ENCODE measurements around the gene ERICH2. TPM values are rescaled to one million over a fixed set of nuclear protein-coding genes. Genes with fewer than 3 reads are reported as not detected.

ERICH2 gene
- total RNA-seq, 2 donors from 2014 or later = not detected

GRCh38 chr2:170822290-170823087, 52.3 kb downstream of the ERICH2 start:
- H3K4me1 ChIP-seq = peaks cover 0 to 58% of the 10 kb centered on the region in 2 donors
- H3K27me3 ChIP-seq = peaks cover 37 to 62% of the 10 kb centered on the region in 2 donors
- H3K36me3 ChIP-seq = no peaks in the 10 kb centered on the region
- no peaks in the 10 kb centered on the region for H3K9me3 ChIP-seq
- no peak overlapping the region for H3K27ac ChIP-seq
- TF ChIP-seq, protein P1, sequence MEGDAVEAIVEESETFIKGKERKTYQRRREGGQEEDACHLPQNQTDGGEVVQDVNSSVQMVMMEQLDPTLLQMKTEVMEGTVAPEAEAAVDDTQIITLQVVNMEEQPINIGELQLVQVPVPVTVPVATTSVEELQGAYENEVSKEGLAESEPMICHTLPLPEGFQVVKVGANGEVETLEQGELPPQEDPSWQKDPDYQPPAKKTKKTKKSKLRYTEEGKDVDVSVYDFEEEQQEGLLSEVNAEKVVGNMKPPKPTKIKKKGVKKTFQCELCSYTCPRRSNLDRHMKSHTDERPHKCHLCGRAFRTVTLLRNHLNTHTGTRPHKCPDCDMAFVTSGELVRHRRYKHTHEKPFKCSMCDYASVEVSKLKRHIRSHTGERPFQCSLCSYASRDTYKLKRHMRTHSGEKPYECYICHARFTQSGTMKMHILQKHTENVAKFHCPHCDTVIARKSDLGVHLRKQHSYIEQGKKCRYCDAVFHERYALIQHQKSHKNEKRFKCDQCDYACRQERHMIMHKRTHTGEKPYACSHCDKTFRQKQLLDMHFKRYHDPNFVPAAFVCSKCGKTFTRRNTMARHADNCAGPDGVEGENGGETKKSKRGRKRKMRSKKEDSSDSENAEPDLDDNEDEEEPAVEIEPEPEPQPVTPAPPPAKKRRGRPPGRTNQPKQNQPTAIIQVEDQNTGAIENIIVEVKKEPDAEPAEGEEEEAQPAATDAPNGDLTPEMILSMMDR (IDR thresholded peaks at IDR 0.05) = peak in 1 of 2 donors; percentile 34
- peak overlapping the region in 1 of 2 donors; percentile 48 for H3K4me3 ChIP-seq
- no peak for DNase-seq (ENCODE audit: low spot score)

- peaks cover 0 to 50% of the 10 kb centered on the region in 2 donors for H3K4me1 ChIP-seq
- H3K36me3 ChIP-seq = no peaks in the 10 kb centered on the region
- no peak overlapping the region for H3K27ac ChIP-seq
- TF ChIP-seq, protein P1 (IDR thresholded peaks at IDR 0.05) = no peak
- H3K4me3 ChIP-seq = peak overlapping the region; percentile 17 to 48
- H3K9me3 ChIP-seq = no peaks in the 10 kb centered on the region
- H3K27me3 ChIP-seq = peaks cover 37 to 53% of the 10 kb centered on the region in 2 donors
- no peak for DNase-seq (ENCODE audit: low spot score)
Observed at GRCh38 chr2:170823088-170823897, 53.1 kb downstream of the ERICH2 start.

DNA sequence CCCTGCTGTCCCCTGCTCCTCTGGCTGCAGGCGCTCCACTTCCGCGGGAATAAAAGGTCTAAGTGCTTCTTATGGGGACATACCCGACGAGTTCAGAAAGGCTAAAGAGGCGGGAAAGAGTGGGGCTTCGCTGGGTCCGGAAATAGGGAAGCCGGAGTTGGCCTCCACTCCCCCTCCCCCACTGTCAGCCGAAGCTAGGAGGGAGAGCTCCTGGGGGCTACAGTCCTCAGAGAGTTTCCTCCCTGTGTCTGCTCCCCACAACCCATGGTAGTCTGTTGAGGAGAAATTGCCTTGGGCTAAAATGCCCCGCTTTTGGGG, 53.7 kb downstream of the ERICH2 start:
- H3K36me3 ChIP-seq = no peaks in the 10 kb centered on the region
- DNase-seq (ENCODE audit: low spot score) = no peak
- H3K4me1 ChIP-seq = peaks cover 0 to 45% of the 10 kb centered on the region in 2 donors
- peaks cover 33 to 48% of the 10 kb centered on the region in 2 donors for H3K27me3 ChIP-seq
- H3K9me3 ChIP-seq = no peaks in the 10 kb centered on the region
- no peak overlapping the region for H3K27ac ChIP-seq
- peak overlapping the region in 1 of 2 donors; percentile 48 for H3K4me3 ChIP-seq
- TF ChIP-seq, protein P1 (IDR thresholded peaks at IDR 0.05) = no peak

- no peak for DNase-seq (ENCODE audit: low spot score)
- no peaks in the 10 kb centered on the region for H3K36me3 ChIP-seq
Observed at GRCh38 chr2:170824526-170825015, 54.4 kb downstream of the ERICH2 start.

DNA sequence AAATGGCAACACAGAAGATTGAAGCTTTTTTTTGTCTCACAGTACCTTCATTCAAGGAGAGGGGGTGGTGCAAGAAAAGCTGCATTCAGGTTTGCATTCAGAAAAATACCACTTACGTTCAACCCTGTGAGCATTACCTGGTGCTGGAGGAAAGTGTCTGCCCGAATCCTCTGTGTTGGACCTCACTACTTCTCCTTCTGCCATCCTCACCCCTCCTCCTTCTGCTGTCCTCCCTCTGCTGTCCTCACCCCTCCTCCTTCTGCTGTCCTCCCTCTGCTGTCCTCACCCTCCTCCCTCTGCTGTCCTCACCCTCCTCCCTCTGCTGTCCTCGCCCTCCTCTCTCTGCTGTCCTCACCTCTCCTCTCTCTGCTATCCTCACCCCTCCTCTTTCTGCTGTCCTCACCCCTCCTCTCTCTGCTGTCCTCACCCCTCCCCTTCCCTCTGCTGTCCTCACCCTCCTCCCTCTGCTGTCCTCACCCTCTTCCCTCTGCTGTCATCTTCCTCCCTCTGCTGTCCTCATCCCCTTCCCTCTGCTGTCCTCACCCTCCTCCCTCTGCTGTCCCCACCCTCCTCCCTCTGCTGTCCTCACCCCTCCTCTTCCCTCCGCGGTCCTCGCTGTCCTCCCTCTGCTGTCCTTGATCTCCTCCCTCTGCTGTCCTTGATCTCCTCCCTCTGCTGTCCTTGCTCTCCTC, 57.8 kb downstream of the ERICH2 start:
- H3K27me3 ChIP-seq = peaks cover 7 to 8% of the 10 kb centered on the region in 2 donors

More at GRCh38 chr2:170824526-170825015, 54.4 kb downstream of the ERICH2 start:
- Histone ChIP-seq H3K27ac (no peak overlapping the region), H3K4me1 (peaks cover 0 to 44% of the 10 kb centered on the region in 2 donors), H3K9me3 (no peaks in the 10 kb centered on the region), H3K4me3 (no peak overlapping the region), H3K27me3 (peaks cover 32 to 41% of the 10 kb centered on the region in 2 donors)
- TF ChIP-seq, protein P1 (IDR thresholded peaks at IDR 0.05) = no peak

More for the DNA sequence above, 57.8 kb downstream of the ERICH2 start:
- no peak overlapping the region for H3K4me3 ChIP-seq
- TF ChIP-seq, protein P1 (IDR thresholded peaks at IDR 0.05) = no peak
- peaks cover 0 to 10% of the 10 kb centered on the region in 2 donors for H3K4me1 ChIP-seq
- H3K36me3 ChIP-seq = no peaks in the 10 kb centered on the region
- no peak overlapping the region for H3K27ac ChIP-seq
- no peaks in the 10 kb centered on the region for H3K9me3 ChIP-seq
- DNase-seq (ENCODE audit: low spot score) = no peak
